BJ (cell line): Measurements from ENCODE around the gene G3BP1. TPM values are rescaled to one million over a fixed set of nuclear protein-coding genes. Genes with fewer than 3 reads are reported as not detected.
"Not testable (repeated sequence)": the region's sequence is repeated elsewhere in the genome, so short reads cannot be mapped to it uniquely, and the experiment has no call there.

Experiments used
- CTCF ChIA-PET: fragments of 350-600 bp; formaldehyde crosslinking; extraction: SDS; loops from one replicate; lab custom pipeline; 2021; ENCODE audit warnings: antibody characterized with exemption, inconsistent platforms; lab: Yijun Ruan, JAX
- POLR2A ChIA-PET: fragments of 300-600 bp; sonication (Branson Sonifier 250); formaldehyde crosslinking; extraction: SDS; loops from one replicate; lab custom pipeline; 2021; ENCODE audit warnings: antibody characterized with exemption; lab: Charles Lee
- DNase-seq: peaks from one replicate; pipeline ENCODE4 v3.0.0-alpha.2; 2011; ENCODE audit warnings: low read depth
- H3K27me3 ChIP-seq: 2 replicates; pipeline ENCODE4 v1.6.0; 2011; ENCODE audit warnings: low read length; ENCODE audit not compliant: control insufficient read depth, insufficient read depth
- H3K36me3 ChIP-seq: 2 replicates; pipeline ENCODE4 v1.5.1; 2011; ENCODE audit warnings: low read length; ENCODE audit not compliant: control insufficient read depth, insufficient read depth
- H3K4me3 ChIP-seq: 2 replicates; pipeline ENCODE4 v1.5.1; 2011; ENCODE audit warnings: low read depth, mild to moderate bottlenecking, control low read depth, low read length
- polyA plus RNA-seq: library from polyadenylated mRNA; depleted of rRNA; stranded (reverse); fragments of >200 nt; gene quantifications from 2 replicates; pipeline ENCODE4 v1.2.3, GENCODE V29; 2011; rRNA removed
- TF ChIP-seq, protein P1 (sequence below): IDR thresholded peaks from 2 replicates; pipeline ENCODE4 v1.5.1; 2011; ENCODE audit warnings: low read depth, mild to moderate bottlenecking, control low read depth, inconsistent platforms, low read length, moderate library complexity; ENCODE audit not compliant: insufficient read depth

G3BP1 gene
- polyA plus RNA-seq, 1 experiment: 59.1 TPM

DNA sequence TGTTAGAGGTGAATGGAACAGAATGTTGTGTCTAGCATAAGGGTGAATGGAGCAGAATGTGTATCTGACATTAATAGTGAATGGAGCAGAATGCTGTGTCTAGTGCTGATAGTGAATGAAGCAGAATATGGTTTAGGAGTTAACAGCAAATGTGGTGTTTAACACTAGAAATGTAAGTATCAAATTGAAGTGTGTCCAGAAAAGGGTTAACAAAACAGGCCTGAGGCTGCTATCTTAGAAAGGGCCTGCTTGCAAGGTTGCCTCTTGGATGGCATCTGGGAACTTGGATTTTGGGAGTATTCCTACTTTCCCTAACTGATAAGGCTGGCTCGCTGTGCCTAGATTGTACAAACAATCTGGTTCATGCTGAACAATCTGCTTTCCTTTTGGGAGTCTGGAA is 76.1 kb downstream of the G3BP1 start:
- no peaks in the 10 kb centered on the region for H3K36me3 ChIP-seq
- H3K4me3 ChIP-seq: no peak overlapping the region
- ChIA-PET POLR2A (no interaction called here), CTCF (no interaction called here)
- TF ChIP-seq, protein P1, sequence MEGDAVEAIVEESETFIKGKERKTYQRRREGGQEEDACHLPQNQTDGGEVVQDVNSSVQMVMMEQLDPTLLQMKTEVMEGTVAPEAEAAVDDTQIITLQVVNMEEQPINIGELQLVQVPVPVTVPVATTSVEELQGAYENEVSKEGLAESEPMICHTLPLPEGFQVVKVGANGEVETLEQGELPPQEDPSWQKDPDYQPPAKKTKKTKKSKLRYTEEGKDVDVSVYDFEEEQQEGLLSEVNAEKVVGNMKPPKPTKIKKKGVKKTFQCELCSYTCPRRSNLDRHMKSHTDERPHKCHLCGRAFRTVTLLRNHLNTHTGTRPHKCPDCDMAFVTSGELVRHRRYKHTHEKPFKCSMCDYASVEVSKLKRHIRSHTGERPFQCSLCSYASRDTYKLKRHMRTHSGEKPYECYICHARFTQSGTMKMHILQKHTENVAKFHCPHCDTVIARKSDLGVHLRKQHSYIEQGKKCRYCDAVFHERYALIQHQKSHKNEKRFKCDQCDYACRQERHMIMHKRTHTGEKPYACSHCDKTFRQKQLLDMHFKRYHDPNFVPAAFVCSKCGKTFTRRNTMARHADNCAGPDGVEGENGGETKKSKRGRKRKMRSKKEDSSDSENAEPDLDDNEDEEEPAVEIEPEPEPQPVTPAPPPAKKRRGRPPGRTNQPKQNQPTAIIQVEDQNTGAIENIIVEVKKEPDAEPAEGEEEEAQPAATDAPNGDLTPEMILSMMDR: no peak
- H3K27me3 ChIP-seq: no peaks in the 10 kb centered on the region
- DNase-seq: no peak

DNA sequence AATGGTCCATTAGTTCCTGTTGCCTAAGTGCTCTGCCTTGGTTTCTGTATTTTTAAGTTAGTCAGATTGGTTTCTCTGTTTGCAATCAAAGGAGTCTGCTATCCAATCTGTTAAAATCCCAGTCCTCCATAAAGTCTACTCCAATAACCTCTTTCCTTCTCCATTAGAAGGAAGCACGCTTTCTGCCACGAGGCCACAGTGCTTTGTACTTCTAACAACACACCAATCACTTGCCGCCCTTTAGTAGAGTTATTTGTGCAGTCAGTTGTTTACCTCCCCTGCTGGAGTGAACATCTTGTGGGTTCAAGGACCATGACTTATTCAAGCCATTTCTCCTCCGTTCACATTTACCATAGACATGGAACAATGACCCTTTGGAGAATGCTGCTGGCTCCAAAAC is 83.9 kb downstream of the G3BP1 start:
- H3K36me3 ChIP-seq: no peaks in the 10 kb centered on the region
- POLR2A ChIA-PET: no interaction called here
- TF ChIP-seq, protein P1: no peak
- no peak overlapping the region for H3K4me3 ChIP-seq
- CTCF ChIA-PET: no interaction called here
- DNase-seq: no peak
- H3K27me3 ChIP-seq: no peaks in the 10 kb centered on the region

DNA sequence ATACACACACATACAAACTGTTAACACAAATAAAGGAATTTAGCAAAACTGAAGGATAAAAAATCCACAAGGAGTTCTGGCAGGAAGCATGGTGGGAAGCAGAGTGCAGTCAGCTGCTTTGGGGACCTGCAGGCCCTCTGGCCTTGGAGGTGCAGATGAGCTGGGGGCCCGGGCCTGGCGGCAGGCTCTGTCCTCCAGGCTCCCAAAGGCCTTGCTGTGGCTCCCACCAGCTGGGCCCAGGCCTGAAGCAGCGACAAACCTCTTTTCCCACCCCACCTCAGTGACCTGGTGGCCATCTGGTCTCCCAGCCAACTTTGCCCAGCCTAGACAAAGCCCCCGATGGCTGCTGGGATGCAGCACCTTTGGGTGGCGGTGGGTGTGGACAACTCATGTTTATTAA is 85.1 kb downstream of the G3BP1 start:
- no peak overlapping the region for H3K4me3 ChIP-seq
- no peak for DNase-seq
- TF ChIP-seq, protein P1: no peak
- H3K27me3 ChIP-seq: no peaks in the 10 kb centered on the region
- ChIA-PET POLR2A (no interaction called here), CTCF (no interaction called here)
- H3K36me3 ChIP-seq: no peaks in the 10 kb centered on the region

DNA sequence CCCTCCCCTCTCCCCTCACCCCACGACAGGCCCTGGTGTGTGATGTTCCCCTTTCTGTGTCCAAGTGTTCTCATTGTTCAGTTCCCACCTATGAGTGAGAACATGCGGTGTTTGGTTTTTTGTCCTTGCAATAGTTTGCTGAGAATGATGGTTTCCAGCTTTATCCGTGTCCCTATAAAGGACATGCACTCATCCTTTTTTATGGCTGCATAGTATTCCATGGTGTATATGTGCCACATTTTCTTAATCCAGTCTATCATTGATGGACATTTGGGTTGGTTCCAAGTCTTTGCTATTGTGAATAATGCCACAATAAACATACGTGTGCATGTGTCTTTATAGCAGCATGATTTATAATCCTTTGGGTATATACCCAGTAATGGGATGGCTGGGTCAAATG is 89.1 kb downstream of the G3BP1 start:
- H3K36me3 ChIP-seq, DNase-seq, CTCF ChIA-PET, H3K27me3 ChIP-seq, POLR2A ChIA-PET, H3K4me3 ChIP-seq: not testable (repeated sequence)

Other genes starting within 250 kb of the G3BP1 start
- not detected in 2 replicates for gene FAT2, start 180.6 kb upstream of the G3BP1 start, polyA plus RNA-seq
- gene SPARC, start 85.0 kb upstream of the G3BP1 start, polyA plus RNA-seq: 14,419 and 17,277 TPM in 2 replicates
- gene ATOX1, start 13.3 kb upstream of the G3BP1 start, polyA plus RNA-seq: 156 and 187 TPM in 2 replicates
- gene GLRA1, start 152.9 kb downstream of the G3BP1 start, polyA plus RNA-seq: not detected in 2 replicates